Measurements from ENCODE around the gene HECW1. TPM values are rescaled to one million over a fixed set of nuclear protein-coding genes. Genes with fewer than 3 reads are reported as not detected.
"Not testable (repeated sequence)": the region's sequence is repeated elsewhere in the genome, so short reads cannot be mapped to it uniquely, and the experiment has no call there.

Gene HECW1
- total RNA-seq, 1 donor from 2014 or later = 2.6 TPM

DNA sequence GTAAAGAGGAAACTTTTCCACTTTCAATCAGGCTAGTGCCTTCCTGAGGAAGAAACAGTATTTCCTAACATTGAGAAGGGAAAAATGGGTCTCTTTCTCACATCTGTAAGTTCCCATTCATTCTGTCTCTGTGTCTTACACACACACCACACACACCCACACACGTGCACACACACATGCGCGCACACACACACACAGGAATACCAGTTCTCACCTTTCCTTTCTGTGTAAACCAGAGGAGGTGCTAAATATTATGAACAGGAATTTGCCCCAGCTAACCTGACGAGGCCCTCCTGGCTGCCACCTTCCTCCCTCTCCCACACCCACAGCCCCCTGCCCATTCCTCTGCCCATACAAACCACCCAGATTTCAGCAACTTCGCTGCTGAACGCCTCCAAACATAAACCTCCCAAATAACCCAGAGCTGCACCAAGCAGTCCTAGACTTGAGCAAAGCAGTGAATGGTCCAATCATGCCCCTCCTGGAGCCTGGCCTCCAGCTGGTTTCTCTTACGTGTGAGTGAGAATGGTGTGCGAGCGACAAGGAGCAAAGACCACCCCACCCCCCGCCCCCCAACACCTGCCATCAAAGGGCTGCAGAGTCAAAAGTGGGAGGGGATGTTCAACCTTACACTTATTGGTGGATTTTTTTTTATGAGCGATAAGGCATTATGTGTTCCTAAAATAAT, 190.5 kb downstream of the HECW1 start:
- no peak for DNase-seq (ENCODE audit: low spot score)

DNA sequence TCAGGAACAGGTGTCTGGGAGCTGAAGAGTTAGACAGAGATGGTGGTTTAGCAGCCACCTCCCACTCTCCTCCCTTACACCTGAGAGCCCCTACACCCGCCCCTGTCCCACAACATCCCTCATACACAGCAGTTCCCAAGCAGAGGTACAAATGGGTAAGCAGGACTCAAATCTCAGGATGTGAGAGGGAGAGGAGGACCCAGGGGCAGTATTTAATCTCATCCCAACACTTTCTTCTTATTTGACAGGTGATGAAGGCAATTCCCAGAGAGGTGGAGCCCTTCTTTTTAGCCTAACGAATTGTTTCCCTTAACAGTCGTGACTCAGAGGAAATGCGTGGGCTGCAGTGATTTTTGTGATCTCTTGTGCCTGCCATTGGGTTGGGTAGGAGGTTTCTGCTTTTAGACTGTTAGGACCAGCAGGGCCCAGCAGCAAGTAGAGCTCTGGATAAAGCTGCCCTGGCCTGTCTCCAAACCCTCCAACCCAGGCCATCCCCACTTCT, 191.3 kb downstream of the HECW1 start:
- DNase-seq (ENCODE audit: low spot score) = no peak

DNA sequence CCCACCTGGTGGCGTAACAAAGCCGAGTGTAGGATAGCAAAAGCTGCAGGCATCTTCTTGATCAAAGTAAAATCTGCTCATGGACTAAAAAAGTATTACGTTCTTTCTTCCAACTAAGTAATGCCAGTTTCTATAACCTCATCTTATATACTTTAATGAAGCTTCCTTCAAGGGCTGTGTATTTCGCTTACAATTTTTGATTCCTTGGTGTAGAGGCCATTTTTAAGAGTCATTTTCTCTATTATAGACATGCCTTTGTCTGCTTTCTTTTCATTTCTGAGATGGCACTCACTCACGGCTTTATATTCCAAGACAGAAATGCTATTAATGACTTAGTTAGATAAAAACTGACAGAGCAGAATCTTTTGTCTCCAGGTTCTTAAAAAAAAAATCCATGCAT, 194.0 kb downstream of the HECW1 start:
- DNase-seq (ENCODE audit: low spot score) = no peak

DNA sequence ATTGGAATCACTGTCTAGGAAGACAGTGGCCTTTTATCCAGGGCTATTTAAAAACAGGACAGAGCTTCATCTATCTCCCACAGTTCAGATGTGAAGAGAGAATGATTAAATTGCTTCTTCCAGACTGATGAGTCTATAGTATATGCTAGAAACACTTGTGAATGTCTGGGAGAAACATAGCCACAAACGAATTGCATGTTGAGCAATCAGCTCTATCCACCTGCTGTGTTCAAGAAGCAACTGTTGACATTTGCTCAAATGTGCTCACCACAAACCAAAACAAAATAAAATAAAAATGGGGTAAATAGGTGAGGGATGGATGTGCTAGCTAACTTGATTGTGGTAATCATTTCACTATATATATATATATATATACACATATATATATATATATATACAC, 195.1 kb downstream of the HECW1 start:
- no peak for DNase-seq (ENCODE audit: low spot score)

DNA sequence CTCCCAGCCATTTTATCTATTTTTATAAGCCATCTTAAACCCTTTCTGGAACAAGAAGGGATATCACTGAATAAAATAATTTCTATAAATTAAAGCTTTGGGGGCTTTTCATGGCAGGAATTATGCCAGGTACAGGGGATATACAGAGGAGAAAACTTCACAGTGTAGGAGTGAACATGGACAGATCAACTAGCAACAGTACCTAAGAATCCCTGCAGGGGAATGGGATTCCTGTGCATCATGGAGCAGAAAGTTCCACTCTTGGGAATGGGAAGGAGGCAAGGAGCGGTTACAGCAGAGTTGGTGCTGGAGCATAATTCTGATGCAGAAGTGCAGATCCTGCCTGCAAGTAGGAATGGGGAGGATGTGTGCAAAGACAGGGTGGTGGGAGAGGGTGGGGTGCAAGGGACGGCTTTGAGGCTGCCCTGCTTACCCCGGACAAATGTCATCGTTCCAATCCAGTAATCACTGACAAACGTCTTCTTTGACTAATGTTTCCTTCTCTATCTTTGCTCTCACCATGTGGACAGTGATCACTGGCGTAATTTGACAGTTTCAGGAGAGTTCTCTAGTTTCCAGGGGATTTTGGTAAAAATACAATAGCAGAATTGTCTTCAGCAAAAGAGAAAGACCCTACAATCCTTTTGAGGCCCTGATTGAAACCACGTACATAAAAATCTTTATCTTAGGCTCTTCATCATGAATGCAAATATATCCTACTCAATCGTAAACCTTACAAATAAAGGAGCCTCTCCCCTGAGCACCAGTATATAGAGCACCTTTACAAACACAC, 196.7 kb downstream of the HECW1 start:
- no peak for DNase-seq (ENCODE audit: low spot score)

DNA sequence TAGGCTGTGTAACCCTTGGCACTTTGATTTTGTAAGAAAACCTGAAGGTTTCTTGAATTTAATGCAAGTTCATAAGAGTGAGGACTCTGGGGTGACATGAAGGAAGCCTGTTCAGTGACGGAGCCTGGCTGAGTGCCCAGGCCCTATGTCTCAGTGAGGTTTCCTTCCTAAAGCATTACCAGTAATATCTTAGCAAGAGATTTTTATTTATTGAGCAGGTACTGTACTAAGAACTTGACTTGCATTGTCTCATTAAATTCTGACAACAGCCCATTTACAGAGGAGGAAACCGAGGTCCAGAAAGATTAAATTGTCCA, 197.2 kb downstream of the HECW1 start:
- DNase-seq (ENCODE audit: low spot score) = no peak

DNA sequence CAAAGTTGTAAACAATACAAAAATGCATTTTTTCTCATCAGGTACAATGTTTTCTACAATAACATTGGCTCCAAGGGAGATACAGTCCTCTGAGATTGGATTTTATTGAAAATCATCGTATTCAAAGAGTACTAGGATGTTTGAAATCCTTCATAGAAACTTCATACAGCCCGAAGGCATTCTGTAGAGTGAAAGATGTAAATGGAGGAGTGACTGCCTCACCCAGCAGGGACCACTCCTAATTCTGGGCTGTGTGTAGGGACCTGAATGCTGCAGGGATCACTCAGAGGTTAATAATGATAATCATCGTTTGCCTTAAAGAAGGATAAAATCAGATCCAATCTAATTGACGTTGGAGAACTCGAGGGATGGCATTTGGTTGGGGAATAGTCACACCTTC, 198.6 kb downstream of the HECW1 start:
- no peak for DNase-seq (ENCODE audit: low spot score)

DNA sequence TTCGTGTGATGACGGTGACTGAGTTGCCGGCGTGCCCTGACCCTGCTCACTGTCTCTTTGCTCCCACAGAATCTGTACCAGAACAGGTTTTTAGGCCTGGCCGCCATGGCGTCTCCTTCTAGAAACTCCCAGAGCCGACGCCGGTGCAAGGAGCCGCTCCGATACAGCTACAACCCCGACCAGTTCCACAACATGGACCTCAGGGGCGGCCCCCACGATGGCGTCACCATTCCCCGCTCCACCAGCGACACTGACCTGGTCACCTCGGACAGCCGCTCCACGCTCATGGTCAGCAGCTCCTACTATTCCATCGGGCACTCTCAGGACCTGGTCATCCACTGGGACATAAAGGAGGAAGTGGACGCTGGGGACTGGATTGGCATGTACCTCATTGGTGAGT, 199.2 kb downstream of the HECW1 start:
- DNase-seq (ENCODE audit: low spot score) = peak; percentile 89

DNA sequence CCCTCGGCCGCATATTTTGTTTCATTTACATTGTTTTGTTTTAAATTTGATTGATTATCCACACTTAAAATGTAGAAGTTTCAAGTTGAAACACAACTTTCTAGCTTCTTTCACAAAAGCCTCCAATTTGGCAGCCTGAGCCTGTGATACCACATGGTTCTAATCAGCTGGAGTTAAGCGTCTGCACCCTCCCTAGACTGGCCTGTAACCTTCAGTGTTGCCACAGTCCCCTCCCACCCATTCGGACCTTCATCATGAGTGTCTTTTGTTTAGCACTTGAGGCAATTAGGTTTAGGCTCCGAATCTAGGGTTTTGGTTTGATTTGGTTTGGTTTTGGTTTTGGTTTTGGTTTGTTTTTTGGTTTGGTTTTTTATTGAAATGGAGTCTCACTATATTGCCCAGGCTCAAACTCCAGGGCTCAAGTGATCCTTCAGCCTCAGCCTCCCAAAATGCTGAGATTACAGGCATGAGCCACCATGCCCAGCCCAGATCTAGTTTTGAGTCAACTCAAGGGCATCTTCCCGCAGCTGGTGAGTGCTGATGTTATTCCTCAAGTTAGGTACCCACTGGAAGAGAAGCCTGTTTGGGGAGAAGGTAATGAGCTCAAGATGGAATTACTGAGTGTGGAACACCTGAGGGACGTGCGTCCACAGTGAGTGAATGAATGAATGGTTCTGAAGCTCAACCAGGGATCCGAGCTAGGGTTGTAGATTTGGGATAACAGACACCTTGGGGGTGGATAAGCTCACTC, 201.4 kb downstream of the HECW1 start:
- no peak for DNase-seq (ENCODE audit: low spot score)

DNA sequence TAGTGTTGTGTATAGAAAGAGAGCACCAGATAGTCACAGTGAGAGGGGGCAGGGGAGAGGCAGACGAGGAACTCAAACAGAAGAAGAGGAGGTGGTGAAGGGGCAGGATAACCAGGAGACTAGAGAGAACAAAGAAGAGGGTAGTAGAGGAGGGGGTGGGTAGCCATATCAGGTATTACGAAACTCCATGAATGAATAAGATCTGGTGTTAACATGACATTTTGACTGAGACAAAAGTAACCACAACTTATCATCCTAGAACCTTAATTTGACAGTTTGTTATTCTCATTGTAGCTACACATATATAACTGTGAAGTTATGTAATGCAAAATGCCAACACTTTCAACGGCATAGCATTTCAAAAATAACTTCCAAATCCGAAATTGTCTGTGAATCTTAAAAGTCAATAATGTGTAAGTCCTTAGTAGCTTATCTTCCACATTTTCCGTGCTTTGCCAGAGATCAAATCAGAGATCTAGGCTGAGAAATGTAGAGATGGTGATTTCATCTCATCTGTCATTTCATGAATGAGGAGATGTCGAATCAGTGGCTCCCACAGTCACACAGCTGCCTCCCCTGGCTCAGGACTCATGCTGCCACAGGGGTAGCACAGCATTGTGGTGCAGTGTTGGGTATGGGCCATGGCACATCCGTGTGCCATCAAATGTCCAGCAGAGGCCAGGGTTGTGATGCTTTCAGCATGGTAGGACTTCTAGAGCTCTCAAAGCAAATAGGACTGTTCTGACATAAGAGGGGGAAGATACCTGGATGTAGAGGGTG, 202.1 kb downstream of the HECW1 start:
- DNase-seq (ENCODE audit: low spot score) = peak; percentile 43

DNA sequence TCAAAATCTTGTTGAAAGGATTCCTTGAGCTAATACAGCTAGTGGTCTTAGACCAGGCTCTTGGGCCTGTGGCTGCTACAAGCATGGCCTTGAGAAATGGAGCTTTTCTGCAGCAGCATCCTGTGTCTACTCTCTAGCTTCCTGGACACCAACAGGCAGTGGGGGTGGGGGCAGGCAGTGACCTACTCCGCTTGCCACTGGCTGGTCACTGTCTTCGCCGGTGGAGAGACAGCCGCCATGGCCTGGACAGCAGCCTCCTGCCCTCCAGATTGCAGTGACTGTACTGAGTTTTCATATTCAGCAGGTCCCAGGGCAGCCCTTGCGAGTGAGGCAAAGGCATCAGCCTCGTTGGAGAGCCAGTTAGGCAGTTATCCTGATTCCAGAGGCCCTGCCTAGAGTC, 204.6 kb downstream of the HECW1 start:
- no peak for DNase-seq (ENCODE audit: low spot score)

DNA sequence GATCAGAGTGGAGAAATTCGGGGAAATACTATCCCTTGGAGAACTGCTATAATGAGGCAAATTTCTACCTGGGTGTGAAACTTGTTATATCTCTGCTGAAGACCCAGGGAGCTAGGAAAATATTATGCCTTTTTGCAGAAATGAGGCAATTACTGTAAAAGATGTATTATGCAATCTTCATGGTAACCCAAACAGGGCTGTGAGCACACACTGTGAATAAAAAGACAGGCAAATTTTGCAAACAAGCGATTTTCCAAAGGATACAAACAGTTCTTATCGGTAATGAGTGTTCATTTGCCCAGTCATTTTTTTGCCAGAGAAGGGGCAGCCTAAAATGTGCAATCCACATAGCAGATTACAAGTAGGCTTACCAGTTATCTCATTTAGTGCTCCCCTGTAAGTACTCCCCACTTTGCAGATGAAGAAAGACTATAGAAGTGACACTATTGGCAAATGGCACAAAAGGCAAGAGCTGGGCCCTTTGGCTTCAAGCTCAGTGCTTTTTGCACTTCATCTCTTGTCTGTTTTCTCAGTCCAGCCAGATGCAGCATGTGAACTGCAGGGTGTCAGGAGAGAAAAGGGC, 205.8 kb downstream of the HECW1 start:
- no peak for DNase-seq (ENCODE audit: low spot score)

DNA sequence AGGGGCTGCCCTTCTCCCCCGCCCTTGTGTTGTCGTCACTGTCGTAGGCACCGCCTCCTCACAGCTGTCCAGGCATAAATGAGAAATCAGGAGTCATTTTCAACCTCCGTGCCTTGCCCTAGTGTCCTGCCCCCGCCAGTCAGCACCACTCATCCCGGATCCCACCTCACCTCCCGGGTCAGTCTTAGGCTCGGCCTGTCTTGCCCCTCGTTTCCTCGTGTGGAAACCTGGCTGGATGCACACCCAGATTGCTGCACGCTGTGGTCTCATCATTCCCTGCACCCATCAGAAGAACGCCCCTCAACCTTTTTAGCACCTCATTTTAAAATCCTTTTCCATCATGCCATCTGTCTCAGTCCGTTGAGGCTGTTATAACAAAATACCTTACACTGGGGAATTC, 213.1 kb downstream of the HECW1 start:
- DNase-seq (ENCODE audit: low spot score) = no peak

DNA sequence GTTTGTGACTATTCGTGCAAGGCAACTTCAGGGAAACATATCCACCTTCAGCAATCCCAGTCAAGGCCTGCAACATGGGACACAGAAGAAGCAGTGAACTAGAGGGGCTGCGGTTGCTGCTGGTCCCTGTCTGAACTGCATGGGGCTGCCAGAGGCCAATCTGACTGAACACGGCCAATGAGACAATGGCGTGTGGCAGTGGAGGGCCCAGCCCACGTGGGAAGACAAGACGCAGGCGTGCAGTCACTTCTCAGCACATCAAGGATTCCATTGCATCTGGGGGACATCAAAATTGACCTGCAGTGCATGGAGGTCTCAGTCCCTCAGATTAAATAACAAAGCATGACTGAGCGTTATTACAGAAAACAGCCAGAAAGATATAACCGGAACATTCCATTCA, 215.9 kb downstream of the HECW1 start:
- DNase-seq (ENCODE audit: low spot score) = no peak

DNA sequence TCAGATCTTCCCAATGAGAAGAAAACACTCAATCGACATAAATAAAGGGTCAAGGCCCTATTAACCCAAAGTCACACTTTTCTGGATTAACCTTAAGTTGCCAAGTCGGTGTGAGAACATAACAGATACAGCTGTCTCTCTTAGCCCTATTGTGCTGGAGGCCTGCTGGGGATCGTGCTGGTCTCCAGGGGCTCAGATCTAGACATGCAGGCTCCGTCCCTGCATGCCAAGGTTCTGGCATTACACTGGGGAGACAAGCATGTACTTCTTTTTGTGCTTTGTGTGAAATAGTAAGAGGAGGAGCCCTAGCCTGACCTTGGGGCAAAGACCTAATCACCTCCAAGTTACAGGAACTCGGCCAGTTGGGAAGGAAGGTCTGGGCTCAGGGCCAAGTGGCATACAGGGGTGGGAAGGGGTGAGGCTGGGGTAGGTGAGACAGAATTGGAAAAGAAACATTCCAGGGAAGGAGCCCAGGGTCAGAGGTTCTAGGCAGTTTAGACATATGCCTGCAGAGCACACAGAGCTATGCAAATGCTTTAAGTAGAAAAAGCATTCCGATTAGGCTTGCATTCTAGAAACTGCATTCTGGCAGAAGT, 216.4 kb downstream of the HECW1 start:
- no peak for DNase-seq (ENCODE audit: low spot score)

DNA sequence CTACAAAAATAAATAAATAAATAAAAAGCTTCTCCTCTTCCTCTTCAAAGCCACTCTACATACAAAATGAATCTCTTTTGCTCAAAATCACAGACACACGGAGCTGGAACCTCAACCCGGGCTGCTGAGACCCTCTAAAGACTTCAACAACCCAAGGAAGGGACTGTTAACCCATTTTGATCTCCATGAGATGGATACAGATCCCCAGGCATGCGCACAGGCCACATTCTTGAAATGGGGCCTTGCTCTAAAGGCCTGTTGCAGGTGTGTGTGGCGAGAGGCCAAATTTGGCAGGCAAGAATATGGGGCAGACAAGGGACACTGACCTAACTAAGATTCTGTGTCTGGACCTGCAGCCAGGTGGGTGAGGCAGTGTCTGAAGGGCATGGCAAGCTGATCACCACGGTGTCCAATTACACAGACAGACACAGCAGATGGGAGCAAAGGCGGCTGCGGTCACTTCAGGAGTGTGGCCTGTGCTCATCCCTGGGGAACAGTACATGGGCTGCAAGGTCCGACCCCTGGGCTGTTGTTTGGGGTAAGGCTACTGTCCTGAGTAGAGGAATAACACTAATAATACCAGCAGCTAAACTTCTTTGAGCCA, 219.8 kb downstream of the HECW1 start:
- DNase-seq (ENCODE audit: low spot score) = no peak

DNA sequence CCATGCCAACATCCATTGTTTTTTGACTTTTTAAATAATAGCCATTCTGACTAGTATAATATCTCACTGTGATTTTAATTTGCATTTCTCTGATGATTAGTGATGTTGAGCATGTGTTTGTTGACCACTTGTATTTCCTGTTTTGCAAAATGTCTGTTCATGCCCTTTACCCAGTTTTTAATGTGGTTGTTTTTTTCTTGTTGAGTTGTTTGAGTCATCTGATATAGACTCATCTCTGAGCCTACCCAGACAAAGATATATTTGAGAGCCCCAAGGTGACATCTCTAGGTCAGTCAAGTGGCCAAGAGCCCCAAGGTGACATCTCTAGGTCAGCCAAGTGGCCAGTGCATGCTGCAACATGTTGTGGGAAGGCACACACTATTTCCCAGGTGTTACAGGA, 224.7 kb downstream of the HECW1 start:
- no peak for DNase-seq (ENCODE audit: low spot score)

DNA sequence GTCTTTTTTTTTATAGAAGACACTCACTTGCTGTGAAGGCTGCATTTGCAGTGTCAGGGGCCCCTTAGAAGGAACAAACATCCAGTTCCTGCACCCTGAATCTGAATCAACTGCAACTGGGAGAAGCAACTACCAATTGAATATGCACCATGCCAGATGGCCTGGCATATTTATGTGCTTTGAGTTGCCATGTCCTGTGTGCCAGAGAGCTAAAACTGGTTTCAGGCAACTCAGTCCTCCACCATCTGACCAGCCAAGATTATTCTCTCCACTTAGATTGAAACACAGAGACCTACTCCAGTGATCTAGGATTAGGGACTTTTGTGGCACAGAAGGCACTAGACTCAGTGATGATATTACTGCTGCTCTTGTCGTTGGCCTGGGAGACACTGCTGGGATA, 225.4 kb downstream of the HECW1 start:
- DNase-seq (ENCODE audit: low spot score) = no peak

DNA sequence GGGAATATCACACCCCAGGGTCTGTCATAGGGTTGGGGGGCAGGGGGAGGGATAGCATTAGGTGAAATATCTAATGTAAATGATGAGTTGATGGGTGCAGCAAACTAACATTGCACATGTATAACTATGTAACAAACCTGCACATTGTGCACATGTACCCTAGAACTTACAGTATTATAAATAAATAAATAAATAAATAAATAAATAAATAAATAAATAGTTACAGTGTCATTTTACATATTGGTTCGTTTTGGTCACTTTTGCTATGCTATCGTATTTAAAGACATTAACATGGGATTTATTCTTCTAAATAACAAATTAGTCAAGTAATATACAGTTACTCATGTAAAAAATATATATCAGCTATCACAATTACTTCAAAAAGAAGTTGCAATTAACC, 228.7 kb downstream of the HECW1 start:
- DNase-seq (ENCODE audit: low spot score) = no peak

DNA sequence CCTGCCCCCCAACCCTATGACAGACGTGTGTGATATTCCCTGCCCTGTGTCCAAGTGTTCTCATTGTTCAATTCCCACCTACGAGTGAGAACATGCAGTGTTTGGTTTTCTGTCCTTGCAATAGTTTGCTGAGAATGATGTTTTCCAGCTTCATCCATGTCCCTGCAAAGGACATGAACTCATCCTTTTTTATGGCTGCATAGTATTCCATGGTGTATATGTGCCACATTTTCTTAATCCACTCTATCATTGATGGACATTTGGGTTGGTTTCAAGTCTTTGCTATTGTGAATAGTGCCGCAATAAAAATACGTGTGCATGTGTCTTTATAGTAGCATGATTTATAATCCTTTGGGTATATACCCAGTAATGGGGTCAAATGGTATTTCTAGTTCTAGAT, 231.0 kb downstream of the HECW1 start:
- DNase-seq (ENCODE audit: low spot score) = not testable (repeated sequence)
